Measurements from ENCODE around the gene TSGA10IP. TPM values are rescaled to one million over a fixed set of nuclear protein-coding genes. Genes with fewer than 3 reads are reported as not detected.

The TSGA10IP gene
- total RNA-seq, 1 experiment from 2014 or later: not detected

- ATAC-seq: no peak
- in situ Hi-C loops (cut with HindIII; ENCODE audit: low pct_unique_long_range_greater_than_20kb, low sequenced_read_pairs): no loop called here
- H3K27me3 ChIP-seq (ENCODE audit: control insufficient read depth, insufficient read depth, low read length): no peaks in the 10 kb centered on the region
- H3K4me3 ChIP-seq (ENCODE audit: low read depth in 2 of 2, low read length in 2 of 2): peak overlapping the region; percentile 86 to 97
- H3K36me3 ChIP-seq (ENCODE audit: control insufficient read depth, insufficient read depth, low read length): peaks cover 3% of the 10 kb centered on the region; the same call in 1 of the 2 replicates
- no peak; a peak in 1 of 4 replicates for TF ChIP-seq REST (IDR thresholded peaks at IDR 0.05; ENCODE audit: insufficient read depth in 1 of 2, low read depth in 2 of 2, low read length in 1 of 2)
- TF ChIP-seq TCF7L2 (IDR thresholded peaks at IDR 0.05; ENCODE audit: low read depth, low read length): no peak
- 0 out of 2 replicates have a peak, but pooled peaks have one; percentile 15 for TF ChIP-seq SIN3A (IDR thresholded peaks at IDR 0.05; ENCODE audit: borderline replicate concordance, insufficient read depth, low read depth, low read length)
- no peak for TF ChIP-seq CTCF (IDR thresholded peaks at IDR 0.05)
- TF ChIP-seq POLR2AphosphoS5 (IDR thresholded peaks at IDR 0.05; ENCODE audit: low read depth, low read length): peak; percentile 76
- TSS peak; percentile 94 for BruUV-seq (replicated peaks)
- peaks cover 68% of the 10 kb centered on the region for H3K4me1 ChIP-seq (ENCODE audit: control insufficient read depth, insufficient read depth, low read length)
- POLR2A ChIA-PET: interaction anchor here (0.5 to 3.8 kb wide), 3 partner anchors 16 to 20 kb away, joined by 4 to 35 read pairs (median 9); partner anchors contain the start of gene FOSL1
- no peak for DNase-seq (ENCODE audit: low read depth, low spot score)
- CTCF ChIA-PET: no interaction called here
- no peaks in the 10 kb centered on the region for H3K9me3 ChIP-seq (ENCODE audit: control insufficient read depth, insufficient read depth, low read depth, low read length)
- intact Hi-C loops (cut with micrococcal nuclease; ENCODE audit: unreplicated experiment): no loop called here
- peak overlapping the region; percentile 99 for H3K27ac ChIP-seq (ENCODE audit: low read length)
Observed at GRCh38 chr11:65917434-65918210, 27.7 kb upstream of the TSGA10IP start.

- no TSS peak for BruUV-seq (replicated peaks)
- Histone ChIP-seq H3K27ac (ENCODE audit: low read length) (peak within 1 kb of the TSS; percentile 99), H3K4me1 (ENCODE audit: control insufficient read depth, insufficient read depth, low read length) (peaks cover 60% of the 10 kb centered on the region), H3K36me3 (ENCODE audit: control insufficient read depth, insufficient read depth, low read length) (peaks cover 3% of the 10 kb centered on the region; the same call in 1 of the 2 replicates), H3K4me3 (ENCODE audit: low read depth in 2 of 2, low read length in 2 of 2) (peak within 1 kb of the TSS; percentile 91 to 97), H3K9me3 (ENCODE audit: control insufficient read depth, insufficient read depth, low read depth, low read length) (no peaks in the 10 kb centered on the region), H3K27me3 (ENCODE audit: control insufficient read depth, insufficient read depth, low read length) (no peaks in the 10 kb centered on the region)
- peak; percentile 45 for ATAC-seq
- POLR2A ChIA-PET: interaction anchor here (1.2 to 3.8 kb wide), 2 partner anchors 17 to 20 kb away, joined by 4 to 35 read pairs; partner anchors contain the start of gene FOSL1
- DNase-seq (ENCODE audit: low read depth, low spot score): no peak
- in situ Hi-C loops (cut with HindIII; ENCODE audit: low pct_unique_long_range_greater_than_20kb, low sequenced_read_pairs) (no loop called here), intact Hi-C loops (cut with micrococcal nuclease; ENCODE audit: unreplicated experiment) (no loop called here)
- CTCF ChIA-PET: no interaction called here
- TF ChIP-seq TCF7L2 (IDR thresholded peaks at IDR 0.05; ENCODE audit: low read depth, low read length) (no peak), POLR2AphosphoS5 (IDR thresholded peaks at IDR 0.05; ENCODE audit: low read depth, low read length) (peak; percentile 17; the same call in 1 of the 2 replicates), REST (IDR thresholded peaks at IDR 0.05; ENCODE audit: insufficient read depth in 1 of 2, low read depth in 2 of 2, low read length in 1 of 2) (no peak), SIN3A (IDR thresholded peaks at IDR 0.05; ENCODE audit: borderline replicate concordance, insufficient read depth, low read depth, low read length) (no peak), CTCF (IDR thresholded peaks at IDR 0.05) (no peak)
Observed at GRCh38 chr11:65918211-65919140, 26.8 kb upstream of the TSGA10IP start, which contains the start of gene C11orf68. TSS of gene C11orf68 (minus strand) at chr11:65919062. CDS start at chr11:65919031, 31 bp downstream.
